Stimulated activated CD8-positive, alpha-beta memory T cell treated with anti-CD3 and anti-CD28 coated beads, Interleukin-12 subunit alpha, Interleukin-12 subunit beta, amount 100 ng/mL, for 4 hours (primary cell): ENCODE data around the gene REC8.

Experiments
- DNase-seq: peaks from one replicate; pipeline ENCODE4 v3.0.0-alpha.2; 2020; ENCODE audit warnings: low read depth

Gene REC8

DNA sequence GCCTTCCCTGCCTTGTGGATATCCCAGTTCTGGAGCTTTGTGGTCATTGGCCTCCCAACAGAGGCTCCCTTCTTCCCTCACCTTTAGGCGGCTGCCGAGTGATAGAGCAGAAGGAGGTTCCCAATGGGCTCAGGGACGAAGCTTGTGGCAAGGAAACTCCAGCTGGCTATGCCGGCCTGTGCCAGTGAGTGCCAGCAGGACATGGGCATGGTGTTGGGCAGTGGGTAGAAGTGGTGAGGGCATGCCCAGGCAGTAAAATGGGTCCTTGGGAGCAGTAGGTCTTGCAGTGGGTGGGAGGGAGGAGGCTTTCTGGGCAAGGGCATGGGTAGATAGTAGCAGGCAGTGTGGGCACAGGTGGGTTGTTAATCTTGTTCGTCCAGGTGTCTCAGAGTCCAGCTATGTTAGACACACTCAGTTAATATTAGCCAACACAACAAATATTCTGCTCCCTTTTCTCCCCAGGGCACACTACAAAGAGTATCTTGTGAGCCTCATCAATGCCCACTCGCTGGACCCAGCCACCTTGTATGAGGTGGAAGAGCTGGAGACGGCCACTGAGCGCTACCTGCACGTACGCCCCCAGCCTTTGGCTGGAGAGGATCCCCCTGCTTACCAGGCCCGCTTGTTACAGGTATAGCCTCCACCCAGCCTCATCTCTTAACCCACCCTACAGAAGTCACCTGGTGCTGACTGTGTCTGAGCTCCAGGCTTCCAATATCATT is 11.9 kb upstream of the REC8 start:
- DNase-seq, result no peak

DNA sequence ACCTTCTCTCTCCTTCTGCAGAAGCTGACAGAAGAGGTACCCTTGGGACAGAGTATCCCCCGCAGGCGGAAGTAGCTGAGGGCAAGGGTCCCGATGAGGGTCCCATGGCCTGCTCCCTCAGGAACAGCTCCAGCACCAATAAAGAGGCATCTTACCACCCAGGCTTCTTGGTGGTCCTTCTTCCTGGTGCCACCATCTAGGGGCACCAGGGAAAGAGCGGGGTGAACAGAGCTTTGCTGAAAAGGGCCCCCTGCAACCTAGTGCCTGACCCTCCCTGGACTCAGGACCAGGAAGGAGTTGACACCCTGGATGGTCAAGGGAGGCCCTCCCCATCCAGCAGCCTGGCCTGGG is 11.4 kb upstream of the REC8 start:
- DNase-seq, result no peak

DNA sequence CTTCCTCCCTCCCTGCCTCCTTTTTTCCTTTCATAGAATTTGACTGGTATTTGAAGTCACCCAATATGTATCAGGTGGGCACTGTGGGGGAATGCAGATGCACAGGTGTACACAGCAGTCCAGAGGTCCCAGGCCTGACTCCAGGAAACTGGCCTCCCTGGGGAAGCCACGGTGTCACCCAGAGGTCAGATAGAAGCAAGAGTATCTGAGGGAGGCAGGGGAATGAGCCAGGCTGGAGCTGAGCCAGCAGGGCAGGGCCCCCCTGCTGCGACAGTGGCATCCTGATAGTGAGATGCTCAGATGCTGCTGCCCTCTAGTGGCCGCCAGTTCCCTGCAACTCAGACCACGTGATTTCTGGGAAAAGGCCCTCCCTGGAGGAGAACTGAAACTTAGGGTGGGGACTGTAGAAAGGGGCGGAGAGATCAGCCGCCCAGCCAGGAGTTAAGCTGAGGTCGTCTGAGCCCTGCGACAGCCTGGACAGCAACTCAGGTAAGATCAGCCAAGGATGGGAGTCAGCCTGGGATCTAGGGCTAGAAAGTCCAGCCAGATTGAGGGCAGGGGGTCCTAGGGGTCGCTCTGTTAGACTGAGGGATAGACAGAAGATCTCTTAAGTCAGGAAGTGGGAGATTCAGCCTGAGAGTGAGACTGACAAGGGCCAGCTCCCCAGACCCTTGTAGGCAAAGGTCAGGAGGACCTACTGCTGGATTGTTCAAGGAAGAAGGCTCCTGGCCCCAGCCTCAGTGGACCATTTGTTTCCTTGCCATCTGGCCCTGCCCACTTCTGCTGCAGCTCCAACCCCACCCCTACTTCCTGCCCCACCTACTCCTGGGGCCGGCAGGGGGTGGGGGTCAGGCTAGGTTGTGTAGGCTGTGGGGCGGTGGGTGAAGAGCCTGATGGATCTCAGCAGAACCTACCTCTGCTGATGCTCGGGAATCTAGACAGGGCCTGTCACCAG is 10.8 kb upstream of the REC8 start, which contains the start of gene IRF9:
Gene IRF9 (plus strand): TSS at position 416 of the 955 bp plus-strand sequence. CDS start 880 bp downstream, outside the sequence.
- DNase-seq, result peak; percentile 91

DNA sequence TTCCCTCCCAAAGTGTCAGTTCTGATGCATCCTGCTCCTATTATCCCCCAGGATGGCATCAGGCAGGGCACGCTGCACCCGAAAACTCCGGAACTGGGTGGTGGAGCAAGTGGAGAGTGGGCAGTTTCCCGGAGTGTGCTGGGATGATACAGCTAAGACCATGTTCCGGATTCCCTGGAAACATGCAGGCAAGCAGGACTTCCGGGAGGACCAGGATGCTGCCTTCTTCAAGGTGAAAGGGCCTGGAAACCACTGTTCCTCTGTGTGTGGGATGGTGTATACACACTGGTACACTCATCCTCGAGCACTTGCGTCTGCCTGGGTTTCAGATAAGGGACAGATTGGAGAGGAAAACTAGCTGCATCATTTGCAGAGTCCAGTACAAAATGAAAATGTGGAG is 9.8 kb upstream of the REC8 start:
- DNase-seq, result no peak

DNA sequence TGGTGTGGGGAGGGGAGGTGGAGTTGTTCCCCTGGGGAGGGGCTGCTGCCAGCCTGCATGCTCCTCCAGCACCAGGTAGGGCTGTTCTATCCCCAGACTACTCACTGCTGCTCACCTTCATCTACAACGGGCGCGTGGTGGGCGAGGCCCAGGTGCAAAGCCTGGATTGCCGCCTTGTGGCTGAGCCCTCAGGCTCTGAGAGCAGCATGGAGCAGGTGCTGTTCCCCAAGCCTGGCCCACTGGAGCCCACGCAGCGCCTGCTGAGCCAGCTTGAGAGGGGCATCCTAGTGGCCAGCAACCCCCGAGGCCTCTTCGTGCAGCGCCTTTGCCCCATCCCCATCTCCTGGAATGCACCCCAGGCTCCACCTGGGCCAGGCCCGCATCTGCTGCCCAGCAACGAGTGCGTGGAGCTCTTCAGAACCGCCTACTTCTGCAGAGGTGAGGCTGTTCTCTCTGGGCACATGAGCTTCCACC is 7.3 kb upstream of the REC8 start:
- no peak for DNase-seq

DNA sequence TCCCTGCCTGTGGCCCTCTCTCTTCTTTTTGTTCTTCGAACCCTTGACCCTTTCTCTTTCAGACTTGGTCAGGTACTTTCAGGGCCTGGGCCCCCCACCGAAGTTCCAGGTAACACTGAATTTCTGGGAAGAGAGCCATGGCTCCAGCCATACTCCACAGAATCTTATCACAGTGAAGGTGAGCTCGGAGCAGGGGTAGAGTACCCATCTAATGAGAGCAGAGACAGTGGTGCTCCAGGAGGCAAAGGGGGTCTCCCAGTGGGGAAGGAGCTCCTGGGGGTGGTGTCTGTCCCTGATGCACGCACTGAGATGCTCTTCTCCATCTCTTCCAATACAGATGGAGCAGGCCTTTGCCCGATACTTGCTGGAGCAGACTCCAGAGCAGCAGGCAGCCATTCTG is 6.1 kb upstream of the REC8 start:
- no peak for DNase-seq

DNA sequence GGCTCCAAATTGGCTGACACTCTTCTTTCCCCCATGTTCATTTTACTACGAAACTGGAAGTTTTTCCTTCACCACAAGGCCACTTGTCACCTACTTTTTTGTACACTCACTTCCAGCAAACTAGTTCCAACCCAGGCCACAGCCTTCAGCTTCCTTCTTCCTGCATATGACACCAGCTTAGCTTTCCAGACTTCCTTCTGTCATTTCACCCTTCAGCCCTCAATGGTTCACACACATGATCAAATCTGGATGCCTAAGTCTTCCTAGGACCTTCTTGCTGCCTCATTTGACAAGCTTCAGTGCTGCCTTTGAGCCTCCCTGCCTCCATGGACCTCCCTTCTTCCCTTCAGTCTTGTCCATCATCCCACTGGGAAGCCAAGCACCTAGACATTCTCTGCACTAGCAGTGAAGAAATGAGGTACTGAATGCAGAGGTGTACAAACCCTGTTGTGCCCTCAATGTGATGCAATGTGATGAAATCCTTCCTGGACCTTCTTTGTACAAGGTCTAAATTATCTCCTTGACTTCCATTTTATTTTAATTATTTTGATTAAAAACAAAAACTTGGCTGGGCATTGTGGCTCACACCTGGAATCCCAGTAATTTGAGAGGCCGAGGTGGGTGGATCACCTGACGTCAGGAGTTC is 4.3 kb upstream of the REC8 start:
- no peak for DNase-seq

DNA sequence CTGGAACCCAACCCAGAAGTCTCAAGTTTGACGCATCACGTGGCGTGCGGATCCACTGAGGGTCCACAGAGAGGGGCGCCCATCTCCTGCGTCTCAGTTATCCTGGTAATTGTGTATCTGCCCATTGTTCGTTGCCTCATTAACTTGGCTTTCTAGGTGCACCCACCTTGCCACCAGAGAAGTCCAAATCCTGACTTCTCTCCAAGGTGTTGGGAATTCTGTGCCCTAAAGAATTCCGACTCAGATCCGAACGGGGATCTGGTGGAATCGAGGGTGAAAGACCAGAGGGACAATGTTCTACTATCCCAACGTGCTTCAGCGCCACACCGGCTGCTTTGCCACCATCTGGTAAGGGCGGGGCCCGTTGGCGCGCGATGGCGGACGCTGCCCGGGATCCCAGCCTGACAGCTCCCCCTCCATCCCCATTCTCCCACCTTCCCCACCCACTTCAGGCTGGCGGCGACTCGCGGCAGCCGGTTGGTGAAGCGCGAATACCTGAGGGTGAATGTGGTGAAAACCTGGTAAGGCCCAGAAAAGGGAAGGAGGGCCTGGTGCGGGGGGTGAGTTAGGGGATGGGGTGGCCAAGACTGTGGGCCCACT is 481 bp downstream of the REC8 start:
- DNase-seq, result no peak

DNA sequence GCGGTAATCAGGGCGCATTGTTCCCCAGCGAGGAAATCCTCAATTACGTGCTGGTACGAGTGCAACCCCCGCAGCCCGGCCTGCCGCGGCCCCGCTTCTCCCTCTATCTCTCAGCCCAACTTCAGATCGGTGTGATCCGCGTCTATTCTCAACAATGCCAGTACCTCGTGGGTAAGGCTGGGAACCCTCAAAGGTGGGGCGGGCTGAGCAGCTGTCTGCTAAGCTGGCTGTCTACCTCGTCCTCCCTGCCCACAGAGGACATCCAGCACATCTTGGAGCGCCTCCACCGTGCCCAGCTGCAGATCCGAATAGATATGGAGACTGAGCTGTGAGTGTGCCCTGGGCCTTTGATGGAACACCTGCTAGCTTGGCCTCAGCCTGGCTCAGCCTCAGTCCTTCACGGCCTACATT is 996 bp downstream of the REC8 start:
- no peak for DNase-seq

DNA sequence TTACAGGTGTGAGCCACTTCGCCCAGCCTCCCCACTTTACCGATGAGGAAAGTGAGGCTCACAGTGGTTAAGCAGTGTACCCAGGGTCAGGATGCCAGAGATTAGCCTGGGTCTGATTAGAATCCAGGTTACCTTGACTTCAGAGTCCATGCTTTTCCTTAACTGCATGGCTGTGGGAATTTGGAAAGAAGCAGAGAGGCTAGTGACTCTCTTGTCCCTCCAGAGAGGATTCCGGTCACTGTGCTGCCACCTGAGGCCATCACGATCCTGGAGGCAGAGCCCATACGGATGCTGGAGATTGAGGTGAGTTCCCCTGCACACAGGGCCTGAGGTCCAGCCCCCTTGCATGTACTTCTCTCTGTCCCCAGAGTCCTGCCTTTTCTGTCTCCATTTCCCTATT is 4.7 kb downstream of the REC8 start:
- no peak for DNase-seq

DNA sequence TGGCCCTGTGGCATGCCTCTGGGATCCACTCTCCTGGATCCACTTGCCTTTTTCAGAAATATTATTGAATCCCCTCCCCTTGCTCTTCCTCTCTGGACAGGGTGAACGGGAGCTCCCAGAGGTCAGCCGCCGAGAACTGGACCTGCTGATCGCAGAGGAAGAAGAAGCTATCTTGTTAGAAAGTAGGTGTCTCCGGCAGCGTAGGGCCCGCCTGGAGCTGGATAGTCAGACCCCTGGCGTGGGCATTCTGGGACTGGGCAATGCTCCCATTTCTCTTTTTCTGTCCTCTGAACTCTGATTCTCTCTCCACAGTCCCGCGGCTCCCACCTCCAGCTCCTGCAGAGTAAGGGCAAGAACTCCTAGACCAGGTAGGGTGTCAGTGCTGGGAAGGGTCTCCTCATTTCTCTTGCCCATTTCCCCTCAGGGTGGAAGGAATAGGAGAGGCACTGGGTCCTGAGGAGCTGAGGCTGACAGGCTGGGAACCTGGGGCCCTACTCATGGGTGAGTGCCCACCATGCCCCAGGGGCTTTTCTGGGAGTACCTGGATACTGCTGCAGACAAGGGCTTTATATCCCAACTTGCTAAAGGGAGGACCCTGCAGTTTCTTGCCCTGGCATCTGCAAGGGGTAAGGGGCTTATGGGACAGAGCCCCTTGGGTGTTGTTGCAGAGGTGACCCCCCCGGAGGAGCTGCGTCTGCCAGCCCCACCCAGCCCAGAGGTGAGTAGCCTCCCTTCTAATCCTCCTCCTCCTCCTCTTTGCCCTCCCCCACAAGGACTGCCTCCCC is 5.4 kb downstream of the REC8 start:
- no peak for DNase-seq

DNA sequence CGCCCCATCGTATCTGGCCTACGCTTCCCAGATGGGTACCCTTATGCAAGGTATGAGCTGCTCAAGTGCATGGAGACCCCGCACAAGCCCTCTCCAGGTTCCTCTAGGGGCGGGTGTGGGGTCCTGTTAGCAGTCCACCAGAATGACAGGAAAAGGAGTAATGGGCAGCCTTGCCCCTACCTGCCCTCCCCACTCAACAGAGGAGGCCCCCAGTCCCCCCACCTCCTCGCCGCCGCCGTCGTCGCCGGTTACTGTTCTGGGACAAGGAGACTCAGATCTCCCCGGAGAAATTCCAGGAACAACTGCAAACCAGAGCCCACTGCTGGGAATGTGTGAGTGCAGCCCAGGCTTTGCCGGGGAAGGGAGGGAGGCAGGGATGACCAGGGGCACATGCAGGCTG is 6.0 kb downstream of the REC8 start:
- DNase-seq, result no peak

DNA sequence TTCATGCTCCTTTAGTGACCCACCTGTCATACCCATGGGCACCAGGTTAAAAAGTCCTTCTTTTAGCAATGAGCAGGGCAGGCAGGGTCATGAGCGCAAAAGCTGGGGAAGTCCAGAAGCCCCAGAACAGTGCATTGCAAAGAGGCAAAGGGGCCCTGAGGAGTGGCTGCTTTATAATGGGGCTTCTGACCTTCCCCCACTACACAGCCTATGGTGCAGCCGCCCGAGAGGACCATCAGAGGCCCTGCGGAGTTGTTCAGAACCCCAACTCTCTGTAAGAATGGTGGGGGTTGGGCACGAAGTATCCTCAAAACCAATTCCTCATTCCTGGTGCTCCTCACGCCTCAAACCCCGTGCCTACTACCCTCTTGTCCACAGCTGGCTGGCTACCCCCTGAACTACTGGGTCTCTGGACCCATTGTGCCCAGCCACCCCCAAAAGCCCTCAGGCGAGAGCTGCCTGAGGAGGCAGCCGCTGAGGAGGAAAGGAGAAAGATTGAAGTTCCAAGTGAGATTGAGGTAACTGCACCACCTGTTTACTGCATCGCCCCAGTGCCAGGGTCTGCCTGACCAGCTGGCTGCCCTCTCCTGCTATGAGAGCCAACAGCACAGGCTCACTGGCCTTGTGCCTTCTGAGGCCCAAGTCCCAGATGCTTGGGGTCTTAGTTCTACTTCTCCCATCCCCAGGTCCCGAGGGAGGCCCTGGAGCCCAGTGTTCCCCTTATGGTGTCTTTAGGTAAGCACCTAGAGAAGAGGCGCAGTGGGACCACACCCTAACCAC is 6.7 kb downstream of the REC8 start:
- no peak for DNase-seq

DNA sequence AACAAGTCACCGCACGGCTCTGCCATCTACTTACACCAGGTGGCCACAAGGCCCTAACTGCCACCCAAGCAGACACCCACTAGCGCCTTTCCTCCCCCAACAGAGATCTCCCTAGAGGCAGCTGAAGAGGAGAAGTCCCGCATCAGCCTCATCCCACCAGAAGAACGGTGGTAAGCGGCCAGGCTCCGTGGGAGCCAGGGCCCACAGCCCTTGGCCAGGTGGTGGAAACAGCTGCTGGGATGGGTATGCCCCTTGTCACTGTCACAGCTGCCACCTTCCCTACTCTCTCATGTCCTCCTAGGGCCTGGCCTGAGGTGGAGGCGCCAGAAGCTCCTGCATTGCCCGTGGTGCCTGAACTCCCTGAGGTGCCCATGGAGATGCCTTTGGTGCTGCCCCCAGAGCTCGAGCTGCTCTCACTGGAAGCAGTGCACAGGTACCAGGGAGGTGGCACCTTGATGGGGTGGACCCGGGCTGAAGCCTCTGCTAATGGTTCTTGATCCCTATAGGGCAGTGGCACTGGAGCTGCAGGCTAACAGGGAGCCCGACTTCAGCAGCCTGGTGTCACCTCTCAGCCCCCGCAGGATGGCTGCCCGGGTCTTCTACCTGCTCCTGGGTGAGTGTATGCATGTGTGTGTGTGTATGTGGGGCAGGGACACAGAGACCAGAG is 7.5 kb downstream of the REC8 start:
- DNase-seq, result no peak

DNA sequence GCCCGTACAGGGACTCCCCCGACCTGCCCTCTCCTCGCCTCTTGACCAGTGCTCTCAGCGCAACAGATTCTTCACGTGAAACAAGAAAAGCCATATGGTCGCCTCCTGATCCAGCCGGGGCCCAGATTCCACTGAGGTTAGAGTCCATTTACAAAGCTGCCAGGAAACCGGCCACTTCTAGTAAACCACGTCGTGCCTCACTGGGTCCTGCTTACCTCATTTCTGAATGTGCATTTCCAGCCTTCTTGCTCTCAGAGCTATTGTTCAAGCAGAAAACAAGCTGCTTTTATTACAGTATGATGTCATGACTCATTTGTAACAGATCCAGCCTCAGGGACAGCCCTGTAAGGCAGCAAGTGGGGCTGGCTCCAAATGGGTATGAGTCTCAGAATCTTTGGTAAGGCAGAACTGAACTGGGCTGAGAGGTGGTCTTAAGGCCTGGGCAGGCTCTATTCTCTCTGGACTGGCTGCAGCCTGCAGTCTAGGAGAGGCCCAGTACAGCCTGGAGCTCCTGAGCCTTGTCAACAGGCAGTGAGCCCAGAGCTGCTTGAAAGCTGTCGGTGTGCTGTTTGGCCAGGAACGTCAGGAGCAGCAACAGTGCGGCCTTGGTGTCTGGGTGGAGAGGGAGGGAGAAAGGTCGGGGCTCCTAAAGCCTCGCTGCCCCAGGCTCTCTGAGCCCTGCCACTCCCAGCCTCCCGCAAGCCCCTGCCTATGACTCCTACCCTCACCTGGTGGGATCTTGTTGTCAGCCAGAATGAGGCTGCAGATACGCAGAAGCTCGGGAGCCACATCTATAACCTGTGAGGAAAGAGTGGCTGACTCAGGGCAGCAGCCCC is 8.3 kb downstream of the REC8 start:
- no peak for DNase-seq

DNA sequence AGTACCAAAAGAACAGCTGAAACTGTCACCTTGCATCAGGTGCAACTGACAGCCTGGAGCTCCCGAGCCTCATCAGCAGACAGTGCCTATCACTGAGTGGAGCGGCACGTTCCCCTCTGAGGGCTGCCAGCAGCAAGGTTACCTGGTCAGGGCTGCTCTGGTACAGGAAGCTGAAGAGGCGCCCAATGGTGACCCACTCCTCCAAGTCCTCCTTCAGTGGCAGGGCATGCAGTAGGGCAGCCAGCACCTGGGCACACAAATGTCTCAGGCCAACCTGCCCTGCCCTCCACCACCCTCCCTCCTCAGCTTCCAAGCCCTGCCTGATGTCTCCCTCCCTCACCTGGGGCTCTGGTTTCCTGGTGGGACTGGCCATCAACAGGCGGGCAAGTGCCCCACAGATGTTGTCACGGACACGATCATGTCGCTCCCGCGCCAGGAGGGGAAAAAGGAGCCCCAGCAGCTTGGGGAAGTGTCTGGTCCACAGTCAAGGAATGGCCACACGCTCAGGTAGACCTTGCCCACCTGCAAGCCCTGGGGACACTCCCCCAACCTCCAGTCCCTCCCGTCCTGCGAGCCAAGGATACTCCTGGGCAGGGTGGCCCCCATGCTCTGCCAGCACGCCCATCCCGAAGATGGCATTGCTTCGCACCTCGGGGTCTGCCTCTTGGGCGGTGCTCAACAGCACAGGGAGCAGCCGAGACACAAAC is 9.6 kb downstream of the REC8 start:
- no peak for DNase-seq

DNA sequence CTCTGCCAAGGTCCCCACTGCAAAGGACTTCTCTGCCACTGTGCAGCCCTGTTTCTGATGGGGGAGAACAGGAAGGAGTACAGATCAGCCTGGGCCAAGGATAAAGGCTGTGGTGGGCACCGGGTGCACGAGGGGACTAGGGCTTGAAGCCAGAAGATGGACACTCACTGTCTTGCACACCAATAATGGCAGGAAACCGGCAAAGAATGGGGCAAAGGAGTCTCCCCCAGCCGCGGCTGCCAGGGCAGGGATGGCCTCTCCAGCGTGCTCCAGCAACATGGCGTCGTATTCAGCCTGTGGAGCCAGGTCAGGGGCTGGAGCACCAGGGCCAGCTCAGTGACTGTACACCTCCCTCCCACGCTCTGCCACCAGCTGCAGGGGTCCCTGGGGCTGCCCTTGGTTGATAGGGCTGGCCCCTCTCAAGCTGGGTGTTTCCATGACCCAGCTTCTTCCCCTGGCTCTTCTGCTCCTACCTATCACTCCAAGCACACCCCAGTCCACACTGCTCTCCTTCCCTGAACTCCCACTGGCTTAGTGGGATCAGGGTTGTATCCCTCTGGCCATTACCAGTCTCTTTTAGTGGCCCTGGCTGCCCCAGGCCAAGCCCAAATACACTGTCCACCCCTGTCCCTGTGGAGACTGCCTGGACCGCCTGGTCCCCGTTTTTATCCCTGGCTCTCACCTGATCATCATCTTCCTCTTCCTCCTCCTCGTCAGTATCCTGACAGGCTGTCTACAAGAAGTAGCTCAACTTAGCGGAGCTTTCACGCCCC is 10.4 kb downstream of the REC8 start:
- DNase-seq, result no peak

DNA sequence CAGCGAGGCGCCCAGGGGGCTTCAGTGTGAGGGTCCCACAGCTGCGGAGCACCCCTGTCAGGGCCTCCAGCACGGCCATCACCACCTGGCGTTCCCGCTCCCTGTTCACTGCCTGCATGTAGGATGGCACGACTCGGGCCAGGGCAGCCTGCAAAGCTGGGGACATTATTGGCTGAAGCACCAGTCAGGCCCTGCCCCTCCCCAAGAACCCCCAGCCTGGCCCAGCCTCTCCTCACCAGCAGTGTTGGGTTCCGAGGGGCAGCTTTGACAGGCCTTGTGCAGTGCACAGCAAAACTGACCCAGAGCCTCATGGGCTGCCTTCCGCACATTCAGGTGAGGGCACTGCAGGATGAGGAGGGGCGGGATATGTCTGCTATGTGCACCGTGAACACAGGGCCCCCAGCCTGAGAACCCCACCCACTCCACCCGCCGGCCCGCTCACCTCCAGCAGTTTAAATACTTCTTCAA is 11.2 kb downstream of the REC8 start:
- DNase-seq, result no peak
